Activated CD8-positive, alpha-beta memory T cell treated with anti-CD3 and anti-CD28 coated beads for 48 hours (primary cell): ENCODE data around the gene TNFAIP2.

Source experiments
- DNase-seq, 3 experiments: peaks; one replicate each; pipeline ENCODE4 v3.0.0-alpha.2; 2020; ENCODE audit warnings: low read depth in 2 of 3, low spot score in 2 of 3

The TNFAIP2 gene

DNA sequence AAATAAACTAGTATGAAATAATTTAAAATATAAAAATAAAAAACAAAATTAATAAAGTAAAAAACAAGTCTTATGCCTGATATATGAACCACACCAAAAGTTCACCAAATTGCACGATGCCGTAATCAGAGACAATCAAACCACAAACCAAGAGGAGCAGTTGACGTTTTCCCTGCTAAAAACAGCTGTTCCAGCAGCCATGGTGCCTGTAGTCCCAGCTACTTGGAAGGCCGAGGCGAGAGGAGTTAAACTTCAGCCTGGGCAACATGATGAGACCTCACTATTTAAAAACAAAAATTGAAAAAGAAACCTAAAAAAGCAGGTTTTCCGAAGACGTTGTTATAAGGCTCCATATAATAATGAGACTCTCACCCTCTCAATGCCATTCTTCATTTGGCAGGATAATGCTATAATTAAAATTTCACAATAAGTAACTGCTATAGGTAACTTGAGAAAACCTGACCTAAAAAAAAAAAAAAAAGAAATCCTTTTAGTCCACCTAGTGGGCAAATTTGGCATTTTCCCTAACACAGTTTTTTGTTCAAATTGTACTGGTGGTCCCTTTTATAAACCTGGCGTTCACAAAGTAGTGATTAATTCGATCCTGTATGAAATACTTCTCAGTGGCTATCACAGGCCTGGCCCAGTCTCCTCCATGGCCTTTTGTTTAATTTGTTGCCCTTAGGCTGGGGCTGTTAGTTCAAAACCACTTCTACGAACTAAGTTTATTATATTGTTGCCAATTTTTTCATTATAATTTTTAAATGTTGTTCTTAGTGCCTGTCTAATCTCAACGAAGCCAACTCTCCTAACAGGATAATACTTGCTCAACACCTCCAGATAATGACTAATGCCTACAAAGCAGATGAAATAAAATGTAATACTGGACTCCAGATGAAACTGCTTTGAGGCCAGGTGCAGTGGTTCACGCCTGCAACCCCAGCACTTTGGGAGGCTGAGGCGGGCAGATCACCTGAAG is 62.1 kb downstream of the TNFAIP2 start:
- DNase-seq = no peak

DNA sequence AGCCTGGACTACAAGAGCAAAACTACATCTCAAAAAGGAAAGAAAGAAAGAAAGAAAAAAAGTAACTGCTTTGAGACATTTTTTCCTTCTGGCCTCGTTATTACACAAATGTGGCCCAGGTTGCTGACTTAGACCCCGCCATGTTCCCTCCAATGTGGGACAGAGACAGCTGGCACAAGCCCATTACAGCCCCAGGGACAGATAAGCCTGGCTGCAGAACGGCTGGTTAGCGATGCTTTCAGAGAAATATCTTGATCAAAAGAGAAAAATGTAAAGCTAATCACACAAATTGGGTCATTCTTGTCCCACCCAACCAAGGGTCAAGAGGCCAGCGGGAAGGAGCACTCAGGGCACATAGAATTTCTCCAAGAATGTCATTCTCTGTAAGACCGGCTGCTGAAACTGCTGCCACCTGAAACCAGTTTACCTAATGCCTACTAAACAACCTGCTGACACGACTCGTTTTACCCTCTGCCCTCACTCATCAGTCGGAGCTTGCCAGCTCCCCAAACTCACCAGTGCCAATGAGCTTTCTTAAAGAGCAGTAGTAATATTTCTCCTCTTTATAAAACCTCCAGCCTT is 63.1 kb downstream of the TNFAIP2 start:
- no peak for DNase-seq
